ENCODE measurements around the gene TRIM46. TPM values are rescaled to one million over a fixed set of nuclear protein-coding genes. Genes with fewer than 3 reads are reported as not detected.
"Not testable (repeated sequence)": the region's sequence is repeated elsewhere in the genome, so short reads cannot be mapped to it uniquely, and the experiment has no call there.

Gene TRIM46
- total RNA-seq, 1 donor: 32.6 TPM

DNA sequence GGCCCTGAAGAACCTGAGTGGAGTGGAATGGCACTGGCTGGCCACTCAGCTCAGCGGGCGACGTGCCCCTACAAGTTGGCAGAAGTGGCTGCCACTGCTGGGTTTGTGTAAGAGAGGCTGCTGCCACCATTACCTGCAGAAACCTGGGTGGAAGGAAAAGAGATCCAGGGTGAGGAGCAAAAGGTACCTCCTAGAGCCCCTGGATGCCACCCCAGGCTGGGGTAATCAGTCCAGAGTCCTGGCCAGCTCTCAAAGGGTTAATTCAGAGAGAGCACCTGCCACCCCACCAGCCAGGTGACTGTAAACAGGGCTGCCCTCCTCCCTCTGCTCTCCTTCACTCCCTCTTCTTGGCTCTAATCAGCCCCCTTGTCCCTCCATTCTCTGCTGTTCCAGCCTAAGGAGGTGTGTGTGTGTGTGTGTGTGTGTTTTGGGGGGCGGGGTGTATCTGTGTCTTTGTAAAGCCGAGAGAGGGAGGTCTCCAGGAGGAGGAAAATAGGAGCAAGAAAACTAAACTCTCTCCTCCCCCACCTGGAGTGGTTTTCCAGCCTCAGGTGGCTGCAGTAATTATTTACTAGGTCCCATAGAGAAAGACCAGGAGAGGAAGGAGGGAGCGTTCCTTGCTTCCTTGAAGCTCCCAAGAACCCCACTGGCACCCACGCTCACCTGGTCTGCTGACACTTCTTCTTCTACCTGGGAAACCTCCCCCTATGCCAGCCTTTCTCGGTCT lies 12.6 kb downstream of the TRIM46 start:
- DNase-seq (ENCODE audit: low read depth in 2 of 3, low spot score in 2 of 3): no peak

GRCh38 chr1:155186794-155187455 lies 13.3 kb downstream of the TRIM46 start:
- no peak for DNase-seq (ENCODE audit: low read depth in 2 of 3, low spot score in 2 of 3)

GRCh38 chr1:155187456-155187891 lies 13.8 kb downstream of the TRIM46 start:
- no peak for DNase-seq (ENCODE audit: low read depth in 2 of 3, low spot score in 2 of 3)

- DNase-seq (ENCODE audit: low read depth in 2 of 3, low spot score in 2 of 3): no peak
Observed at GRCh38 chr1:155188268-155188667, 14.6 kb downstream of the TRIM46 start.

DNA sequence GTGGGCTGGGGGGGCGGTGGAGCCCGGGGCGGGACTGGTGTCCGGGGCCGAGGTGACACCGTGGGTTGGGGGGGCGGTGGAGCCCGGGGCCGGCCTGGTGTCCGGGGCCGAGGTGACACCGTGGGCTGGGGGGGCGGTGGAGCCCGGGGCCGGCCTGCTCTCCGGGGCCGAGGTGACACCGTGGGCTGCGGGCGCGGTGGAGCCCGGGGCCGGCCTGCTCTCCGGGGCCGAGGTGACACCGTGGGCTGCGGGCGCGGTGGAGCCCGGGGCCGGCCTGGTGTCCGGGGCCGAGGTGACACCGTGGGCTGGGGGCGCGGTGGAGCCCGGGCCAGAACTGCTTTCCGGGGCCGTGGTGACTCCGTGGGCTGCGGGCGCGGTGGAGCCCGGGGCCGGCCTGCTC lies 16.3 kb downstream of the TRIM46 start:
- not testable (repeated sequence) for DNase-seq (ENCODE audit: low read depth in 2 of 3, low spot score in 2 of 3)

- no peak for DNase-seq (ENCODE audit: low read depth in 2 of 3, low spot score in 2 of 3)
Observed at GRCh38 chr1:155191904-155192303, 18.3 kb downstream of the TRIM46 start.

DNA sequence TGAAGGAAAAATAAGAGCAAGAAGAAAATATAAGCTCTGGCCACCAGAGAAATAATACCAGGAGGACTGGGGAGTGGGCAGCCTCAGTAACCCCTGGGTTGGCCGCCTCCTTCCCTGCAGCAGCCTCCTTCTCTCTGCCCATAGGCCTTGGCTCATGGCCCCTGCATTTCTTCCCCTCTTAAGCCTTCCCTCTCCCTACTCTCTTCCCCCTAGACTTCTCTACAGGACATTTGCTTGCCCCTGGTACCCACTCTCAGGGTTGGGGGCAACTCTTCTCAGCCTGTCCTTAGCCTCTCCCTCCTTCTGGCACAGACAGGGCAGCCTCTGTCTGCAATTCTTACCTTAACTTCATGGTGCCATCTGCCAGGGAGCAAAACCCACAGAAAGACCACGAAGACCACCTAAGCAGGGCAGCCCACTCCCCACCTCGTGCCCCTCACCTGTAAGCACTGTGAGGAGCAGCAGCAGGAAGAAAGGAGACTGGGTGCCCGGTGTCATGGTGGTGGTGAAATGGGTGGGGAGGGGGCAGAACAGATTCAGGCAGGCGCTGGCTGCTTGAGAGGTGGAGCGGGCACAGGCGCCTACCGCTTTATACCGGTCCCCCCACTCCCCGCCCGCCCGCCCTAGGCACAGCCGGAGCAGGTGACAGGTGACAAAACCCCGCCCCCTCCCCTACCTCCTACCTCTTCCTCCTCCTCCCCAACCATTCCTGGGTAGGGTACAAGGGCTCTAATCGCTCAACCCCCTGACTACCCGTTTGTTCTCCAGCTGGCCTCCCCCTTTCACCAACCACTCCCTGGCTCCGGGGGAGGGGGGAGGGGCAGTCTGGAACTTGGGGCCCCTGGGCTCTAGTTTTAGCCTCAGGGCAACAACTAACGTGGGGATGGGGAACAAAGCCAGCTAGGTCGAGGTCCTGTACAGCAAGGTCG lies 19.0 kb downstream of the TRIM46 start:
- peak in 1 of 3 donors; percentile 74 for DNase-seq (ENCODE audit: low read depth in 2 of 3, low spot score in 2 of 3)

GRCh38 chr1:155193275-155193990 lies 19.8 kb downstream of the TRIM46 start:
- peak; percentile 54 to 81 (median 79) for DNase-seq (ENCODE audit: low read depth in 2 of 3, low spot score in 2 of 3)

DNA sequence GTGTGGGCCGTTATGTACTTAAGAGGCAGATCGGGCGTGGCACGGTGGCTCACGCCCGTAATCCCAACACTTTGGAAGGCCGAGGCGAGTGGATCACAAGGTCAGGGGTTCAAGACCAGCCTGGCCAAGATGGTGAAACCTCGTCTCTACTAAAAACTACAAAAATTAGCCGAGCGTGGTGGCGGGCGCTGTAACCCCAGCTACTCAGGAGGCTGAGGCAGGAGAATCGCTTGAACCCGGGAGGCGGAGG lies 20.3 kb downstream of the TRIM46 start:
- not testable (repeated sequence) for DNase-seq (ENCODE audit: low read depth in 2 of 3, low spot score in 2 of 3)

DNA sequence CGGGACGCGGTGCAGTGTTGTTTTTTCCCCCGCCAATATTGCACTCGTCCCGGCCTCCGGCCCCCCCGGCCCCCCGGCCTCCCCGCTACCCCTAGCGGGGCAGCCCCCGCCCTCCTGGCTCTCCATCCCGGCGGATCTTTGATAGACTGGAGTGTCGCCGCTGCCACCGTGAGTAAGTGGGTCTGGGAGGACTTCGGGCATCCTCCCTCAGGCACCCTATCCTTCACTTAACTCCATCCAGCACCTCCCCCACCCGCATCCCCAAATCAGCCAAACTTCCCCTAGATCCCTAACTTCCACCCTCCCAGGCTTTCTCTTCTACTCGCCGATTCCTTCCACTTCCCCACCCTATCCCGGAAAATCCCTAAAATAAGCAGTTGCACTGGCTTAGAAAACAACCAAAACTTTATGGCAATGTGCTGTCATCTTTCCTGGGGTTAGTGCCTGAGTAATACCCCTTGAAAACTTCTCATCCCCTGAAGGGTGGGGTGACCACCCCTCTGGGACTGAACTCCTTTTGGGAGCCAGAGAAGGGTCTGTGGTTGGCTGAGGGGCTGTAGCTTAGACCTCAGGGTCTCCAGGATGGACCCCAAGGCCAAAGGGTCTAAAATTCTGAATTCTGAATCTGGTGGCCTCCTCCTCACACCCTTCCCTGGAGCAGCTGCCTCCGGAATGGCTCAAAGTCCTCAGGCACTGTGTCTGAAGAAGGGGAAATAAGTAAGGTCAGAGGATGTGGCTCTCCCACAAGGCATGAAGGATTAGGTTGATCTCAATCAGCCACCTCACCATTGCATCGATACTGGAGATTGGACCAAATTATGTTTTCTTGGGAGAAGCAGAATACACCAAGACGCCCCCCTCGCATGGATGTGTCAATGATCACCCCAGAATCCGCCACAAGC lies 21.8 kb downstream of the TRIM46 start:
- DNase-seq (ENCODE audit: low read depth in 2 of 3, low spot score in 2 of 3): no peak

DNA sequence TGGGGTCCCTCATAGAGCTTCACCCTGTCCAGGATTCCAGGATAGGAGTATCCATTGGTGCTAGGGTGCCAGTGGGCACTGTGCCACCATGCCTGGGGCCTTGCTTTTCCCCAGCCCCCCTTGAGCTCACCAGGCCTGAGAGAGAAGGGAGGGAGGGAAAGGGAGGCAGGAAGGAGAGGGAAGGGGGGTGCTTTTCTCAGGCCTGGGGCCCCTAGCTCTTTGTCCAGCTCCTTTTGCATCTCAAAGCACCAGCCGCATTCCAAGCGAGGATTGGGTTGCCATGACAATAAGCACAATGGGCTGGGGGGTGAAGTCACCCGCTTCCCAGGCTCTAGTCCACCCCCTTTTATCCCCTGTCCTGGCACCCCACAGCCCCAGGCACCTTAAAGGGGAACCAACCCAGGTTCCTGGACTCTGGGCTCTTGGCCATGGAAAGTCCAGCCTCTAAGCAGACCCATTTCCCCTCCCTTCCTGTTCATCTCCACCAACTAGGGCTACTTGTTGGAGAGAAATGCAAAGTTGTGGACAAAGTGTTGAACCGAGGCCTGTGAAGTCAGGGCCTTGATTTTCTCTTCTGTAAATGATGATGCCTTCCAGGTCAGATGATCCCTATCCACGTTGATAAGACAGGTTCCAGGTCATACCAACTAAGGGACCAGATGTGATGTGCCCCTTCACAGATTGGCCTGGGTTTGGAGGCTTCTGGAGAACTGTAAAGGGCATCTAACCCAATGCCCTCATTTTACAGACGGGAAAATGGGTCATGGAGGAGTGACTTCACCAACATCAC lies 22.6 kb downstream of the TRIM46 start:
- no peak for DNase-seq (ENCODE audit: low read depth in 2 of 3, low spot score in 2 of 3)

- no peak for DNase-seq (ENCODE audit: low read depth in 2 of 3, low spot score in 2 of 3)
Observed at GRCh38 chr1:155196893-155197638, 23.4 kb downstream of the TRIM46 start.

- DNase-seq (ENCODE audit: low read depth in 2 of 3, low spot score in 2 of 3): no peak
Observed at GRCh38 chr1:155197901-155198546, 24.4 kb downstream of the TRIM46 start.

GRCh38 chr1:155198547-155198906 lies 24.9 kb downstream of the TRIM46 start:
- no peak for DNase-seq (ENCODE audit: low read depth in 2 of 3, low spot score in 2 of 3)

DNA sequence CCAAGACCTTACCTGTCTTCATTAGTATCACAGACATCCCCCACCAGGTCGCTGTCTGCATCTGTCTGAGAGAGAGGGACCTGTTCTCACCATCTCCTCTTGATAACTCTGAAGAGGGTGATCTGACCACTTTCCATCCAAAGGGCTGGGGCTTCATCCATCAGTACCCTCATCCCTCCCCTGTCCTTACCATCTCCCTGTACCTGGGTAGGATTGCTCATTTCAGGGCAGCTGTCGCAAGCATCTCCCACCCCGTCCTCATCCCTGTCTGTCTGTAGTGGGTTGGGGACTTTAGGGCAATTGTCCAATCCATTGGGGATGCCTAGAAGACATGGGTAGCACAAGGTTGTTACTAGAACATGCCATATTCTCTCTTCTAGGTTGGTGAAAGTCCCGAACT lies 26.1 kb downstream of the TRIM46 start:
- DNase-seq (ENCODE audit: low read depth in 2 of 3, low spot score in 2 of 3): no peak

DNA sequence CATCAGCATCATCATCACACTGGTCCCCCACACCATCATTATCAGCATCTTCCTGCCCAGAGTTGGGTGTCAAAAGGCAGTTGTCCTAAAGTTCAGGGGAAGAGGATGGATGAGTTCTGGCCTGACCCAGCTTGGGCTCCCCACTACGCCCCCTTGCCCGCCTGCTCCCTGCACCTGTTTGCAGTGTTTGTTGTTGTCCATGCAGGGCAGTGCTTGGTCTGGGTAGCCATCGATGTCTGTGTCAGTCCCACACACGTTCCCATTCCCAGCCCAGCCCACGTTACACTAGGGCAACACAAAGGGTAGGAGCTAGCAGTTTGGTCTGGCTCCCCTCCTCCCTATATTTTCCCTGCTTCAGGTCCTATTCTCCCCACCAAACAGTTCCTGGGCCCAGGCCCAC lies 27.3 kb downstream of the TRIM46 start:
- no peak for DNase-seq (ENCODE audit: low read depth in 2 of 3, low spot score in 2 of 3)

GRCh38 chr1:155202198-155202597 lies 28.5 kb downstream of the TRIM46 start:
- no peak for DNase-seq (ENCODE audit: low read depth in 2 of 3, low spot score in 2 of 3)

Data from hematopoietic multipotent progenitor cell (in vitro differentiated cells).